Kidney (tissue), 14 donors: ENCODE measurements around the gene FAM120A. TPM values are rescaled to one million over a fixed set of nuclear protein-coding genes. Genes with fewer than 3 reads are reported as not detected.

Experiments
- DNase-seq, 5 donors: peaks; one replicate each; pipeline ENCODE4 v3.0.0-alpha.2; 2013 to 2020
- FAIRE-seq: peaks from 2 replicates; lab custom pipeline; 2012; peaks lifted over from hg19 to GRCh38; lab: Jason Lieb, UNC
- H3K27ac ChIP-seq, 2 donors: one replicate each; pipeline ENCODE4 v1.7.0; 2013; ENCODE audit warnings: low read depth in 2 of 2, low read length in 2 of 2, inconsistent platforms in 1 of 2
- H3K27me3 ChIP-seq: one replicate; pipeline ENCODE4 v1.7.1; 2013; ENCODE audit warnings: low read length, inconsistent platforms; ENCODE audit not compliant: control insufficient read depth, insufficient read depth
- H3K36me3 ChIP-seq, 3 donors: one replicate each; pipeline versions ENCODE4 v1.7.0 to v1.7.1; 2013; ENCODE audit warnings: low read length in 3 of 3, control low read depth in 1 of 3, inconsistent platforms in 1 of 3; ENCODE audit not compliant: insufficient read depth in 3 of 3, control insufficient read depth in 2 of 3
- H3K4me1 ChIP-seq, 3 donors: one replicate each; pipeline versions ENCODE4 v1.7.0 to v1.7.1; 2013; ENCODE audit warnings: low read length in 3 of 3, inconsistent platforms in 1 of 3, low read depth in 1 of 3; ENCODE audit not compliant: control insufficient read depth in 2 of 3, insufficient read depth in 2 of 3
- H3K4me3 ChIP-seq, 3 donors: one replicate each; pipeline versions ENCODE4 v1.7.0 to v1.8.1; 2013; ENCODE audit warnings: low read length in 3 of 3, control low read depth in 1 of 3, inconsistent platforms in 1 of 3
- H3K9ac ChIP-seq, 3 donors: one replicate each; pipeline versions ENCODE4 v1.7.0 to v1.7.1; 2013; ENCODE audit warnings: low read length in 3 of 3, control low read depth in 1 of 3, inconsistent platforms in 1 of 3
- H3K9me3 ChIP-seq, 3 donors: one replicate each; pipeline versions ENCODE4 v1.7.0 to v1.7.1; 2013; ENCODE audit warnings: low read length in 3 of 3, control low read depth in 1 of 3, inconsistent platforms in 1 of 3; ENCODE audit not compliant: control insufficient read depth in 2 of 3, insufficient read depth in 1 of 3
- CTCF ChIP-seq: IDR thresholded peaks from 3 replicates; pipeline ENCODE4 v1.5.1; 2012; ENCODE audit warnings: mild to moderate bottlenecking, moderate library complexity, borderline replicate concordance; ENCODE audit not compliant: insufficient read depth; ENCODE audit errors: extremely low read depth
- intact Hi-C: fragments of 100-400 bp; cut with DNase I; formaldehyde crosslinking; loops from one replicate; pipeline ENCODE4 v1.11.1; 2022
- polyA plus RNA-seq: library from polyadenylated mRNA; stranded (reverse); fragments of 350-450 nt; fragmentation: Illumina TruSeq; extraction: RNeasy Lipid Tissue Mini Kit (QIAGEN cat#74804); gene quantifications from one replicate; pipeline ENCODE4 v1.2.3, GENCODE V29; 2014; ENCODE audit warnings: low read depth, low replicate concordance; ENCODE audit not compliant: insufficient read depth
- total RNA-seq: library from RNA; stranded (reverse); fragmentation: NEBNext Ultra II Directional; extraction: Animal tissue kit (Norgen Biotek cat#: 25700); gene quantifications from one replicate; pipeline ENCODE4 v1.2.1, GENCODE V29; 2021
- donor health status: control.
- donor health status: control.
- donor health status: control.
- donor health status: control.
- donor health status: control.
- donor health status: DM: yes; HTN: yes; CAD: no.
- donor health status: Normal renal cell carcinoma (clear cell type).

FAM120A gene
- total and polyA plus RNA-seq, 2 donors from 2014 or later: 43.7 to 127 TPM

GRCh38 chr9:93468763-93469456, 17.4 kb downstream of the FAM120A start:
- Histone ChIP-seq H3K36me3 (peaks cover 0 to 2% (median 0%) of the 10 kb centered on the region in 3 donors), H3K9ac (peak overlapping the region in 1 of 3 donors; percentile 42), H3K27me3 (no peaks in the 10 kb centered on the region), H3K4me3 (peak overlapping the region in 1 of 3 donors; percentile 22), H3K9me3 (no peaks in the 10 kb centered on the region), H3K4me1 (peaks cover 5 to 34% (median 24%) of the 10 kb centered on the region in 3 donors), H3K27ac (peak overlapping the region; percentile 74)
- no peak for TF ChIP-seq CTCF
- DNase-seq: peak in 3 of 5 donors; percentile 62 to 89 (median 88)
- intact Hi-C loops: no loop called here
- no peak for FAIRE-seq

DNA sequence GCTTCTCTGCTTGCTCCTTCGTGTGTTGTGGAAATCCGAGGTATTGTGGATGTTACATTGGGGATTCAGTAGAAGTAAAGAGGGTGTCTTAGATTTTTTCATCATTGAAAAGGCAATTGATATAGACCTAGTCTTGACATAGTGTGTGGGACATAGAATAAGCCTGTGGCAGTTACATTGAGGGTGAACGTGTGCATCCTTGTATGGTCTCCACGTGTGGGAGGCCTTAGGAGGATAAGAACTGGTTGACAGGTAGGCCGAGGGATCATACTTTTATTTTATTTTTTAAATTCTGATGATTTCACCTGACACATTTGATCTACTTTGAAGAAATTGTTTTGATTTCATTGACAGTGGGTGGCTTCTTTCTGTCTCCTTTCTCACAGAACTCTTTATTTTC, 18.9 kb downstream of the FAM120A start:
- DNase-seq: no peak
- Histone ChIP-seq H3K27ac (no peak overlapping the region), H3K4me3 (no peak overlapping the region), H3K36me3 (peaks cover 0 to 2% (median 0%) of the 10 kb centered on the region in 3 donors), H3K9me3 (no peaks in the 10 kb centered on the region), H3K4me1 (peaks cover 5 to 34% (median 18%) of the 10 kb centered on the region in 3 donors), H3K27me3 (no peaks in the 10 kb centered on the region), H3K9ac (no peak overlapping the region)
- no peak for FAIRE-seq
- intact Hi-C loops: no loop called here
- no peak for TF ChIP-seq CTCF

DNA sequence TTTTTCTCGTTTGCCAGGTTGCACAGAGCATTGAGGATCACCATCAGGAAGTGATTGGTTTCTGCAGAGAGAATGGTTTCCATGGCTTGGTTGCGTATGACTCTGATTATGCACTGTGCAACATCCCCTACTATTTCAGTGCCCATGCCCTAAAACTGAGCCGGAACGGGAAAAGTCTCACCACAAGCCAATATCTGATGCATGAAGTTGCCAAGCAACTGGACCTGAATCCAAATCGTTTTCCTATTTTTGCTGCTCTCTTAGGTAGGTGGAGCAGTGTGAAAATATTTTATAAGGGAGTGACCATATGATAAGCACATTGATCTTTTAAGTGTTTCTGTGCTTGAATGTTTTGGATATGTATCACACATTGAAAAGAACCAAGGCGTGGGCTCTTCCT, 19.6 kb downstream of the FAM120A start:
- H3K9me3 ChIP-seq: no peaks in the 10 kb centered on the region
- intact Hi-C loops: no loop called here
- no peak overlapping the region for H3K27ac ChIP-seq
- FAIRE-seq (no peak), DNase-seq (no peak)
- H3K9ac ChIP-seq: no peak overlapping the region
- peaks cover 5 to 28% (median 18%) of the 10 kb centered on the region in 3 donors for H3K4me1 ChIP-seq
- TF ChIP-seq CTCF: no peak
- H3K27me3 ChIP-seq: no peaks in the 10 kb centered on the region
- H3K4me3 ChIP-seq: no peak overlapping the region
- peaks cover 0 to 2% (median 0%) of the 10 kb centered on the region in 3 donors for H3K36me3 ChIP-seq
